HG02642 (cell line): ENCODE results near the gene ARL3.
A peak's percentile ranks its signal among the peaks of the same experiment; 100 is the strongest.

ENCODE experiments used
- ATAC-seq: cut with Tn5 transposase; IDR thresholded peaks from one replicate; pipeline ENCODE4 v1.9.1; 2021; ENCODE audit warnings: mild to moderate bottlenecking; ENCODE audit not compliant: unreplicated experiment, poor library complexity

ARL3 gene

DNA sequence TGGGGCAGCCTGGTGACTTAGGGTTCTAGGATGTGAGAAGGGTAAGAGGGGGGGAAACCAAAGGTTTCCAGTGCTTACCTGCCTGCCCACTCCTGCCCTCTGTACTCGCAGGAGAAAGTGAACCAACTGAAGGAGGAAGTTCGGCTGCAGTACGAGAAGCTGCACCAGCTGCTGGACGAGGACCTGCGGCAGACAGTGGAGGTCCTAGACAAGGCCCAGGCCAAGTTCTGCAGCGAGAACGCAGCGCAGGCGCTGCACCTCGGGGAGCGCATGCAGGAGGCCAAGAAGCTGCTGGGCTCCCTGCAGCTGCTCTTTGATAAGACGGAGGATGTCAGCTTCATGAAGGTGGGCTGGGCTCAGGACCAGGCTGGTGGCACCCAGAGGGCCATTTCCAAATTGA, 59.2 kb downstream of the ARL3 start:
- ATAC-seq: no peak

DNA sequence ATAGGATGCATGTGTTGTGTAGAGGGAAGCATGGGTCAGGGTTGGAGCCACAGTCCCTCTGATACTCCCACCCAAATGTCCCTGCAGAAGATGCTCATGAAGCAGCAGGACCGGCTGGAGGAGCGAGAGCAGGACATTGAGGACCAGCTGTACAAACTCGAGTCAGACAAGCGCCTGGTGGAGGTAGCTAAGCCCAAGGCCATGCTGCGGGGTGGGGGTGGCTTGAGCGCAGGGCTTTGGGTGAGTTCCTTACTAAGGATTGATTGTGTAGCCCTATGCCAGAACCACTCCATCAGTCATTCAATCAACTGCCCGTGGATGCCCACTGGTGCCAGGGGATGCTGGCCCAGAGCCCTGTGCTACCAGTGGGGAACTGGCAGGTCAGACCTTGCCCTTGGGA, 59.6 kb downstream of the ARL3 start:
- no peak for ATAC-seq

DNA sequence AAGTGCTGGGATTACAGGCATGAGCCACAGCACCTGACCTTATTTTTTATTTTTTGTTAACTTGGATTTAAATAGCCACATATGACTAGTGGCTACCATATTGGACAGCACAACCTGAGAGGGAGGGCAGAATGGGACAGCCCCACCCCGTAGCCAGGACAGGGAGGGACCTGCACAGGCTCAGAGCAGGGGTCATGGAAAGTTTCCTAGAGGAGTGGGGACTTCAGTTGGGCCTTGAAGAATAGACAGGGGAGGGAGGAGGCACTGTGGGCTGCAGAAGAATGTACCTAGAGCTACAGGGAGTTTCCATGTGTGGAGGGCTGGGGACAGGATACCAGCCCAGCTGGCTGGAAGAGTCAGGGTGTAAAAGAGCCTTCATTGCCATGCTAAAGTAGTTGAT, 61.1 kb downstream of the ARL3 start:
- ATAC-seq: no peak

DNA sequence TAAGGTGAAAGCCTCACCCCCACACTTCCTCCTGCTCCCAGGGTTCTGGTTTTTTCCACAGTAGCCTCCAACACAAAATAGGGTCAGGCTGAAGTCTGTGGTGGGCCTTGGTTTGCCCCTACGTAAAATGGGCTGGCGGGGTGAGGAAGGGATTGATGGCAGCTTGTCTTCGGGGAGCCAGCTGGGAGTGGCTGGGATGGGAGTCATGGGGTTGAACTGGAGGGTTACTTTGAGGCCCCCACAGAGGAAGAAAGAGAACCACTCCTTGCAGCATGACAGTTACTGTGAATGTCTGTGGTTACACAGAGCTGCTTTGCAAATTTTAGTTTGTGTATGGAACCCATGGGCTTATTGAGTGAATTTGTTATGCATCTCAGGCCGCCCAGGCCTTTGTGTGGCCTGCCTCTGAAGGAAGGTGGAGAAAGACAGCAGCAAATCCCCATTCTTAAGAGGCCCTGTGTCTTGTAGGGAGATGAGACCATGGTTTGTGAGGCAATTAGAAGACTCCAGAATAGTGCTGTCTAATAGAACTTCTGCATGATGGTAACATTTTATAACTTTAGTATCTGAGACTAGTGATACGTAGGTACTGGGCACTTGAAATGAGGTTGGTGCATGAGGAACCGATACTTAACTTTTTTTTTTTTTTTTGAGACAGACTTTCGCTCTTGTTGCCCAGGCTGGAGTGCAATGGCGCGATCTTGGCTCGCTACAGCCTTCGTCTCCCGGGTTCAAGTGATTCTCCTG, 61.9 kb downstream of the ARL3 start:
- ATAC-seq: peak; percentile 37

DNA sequence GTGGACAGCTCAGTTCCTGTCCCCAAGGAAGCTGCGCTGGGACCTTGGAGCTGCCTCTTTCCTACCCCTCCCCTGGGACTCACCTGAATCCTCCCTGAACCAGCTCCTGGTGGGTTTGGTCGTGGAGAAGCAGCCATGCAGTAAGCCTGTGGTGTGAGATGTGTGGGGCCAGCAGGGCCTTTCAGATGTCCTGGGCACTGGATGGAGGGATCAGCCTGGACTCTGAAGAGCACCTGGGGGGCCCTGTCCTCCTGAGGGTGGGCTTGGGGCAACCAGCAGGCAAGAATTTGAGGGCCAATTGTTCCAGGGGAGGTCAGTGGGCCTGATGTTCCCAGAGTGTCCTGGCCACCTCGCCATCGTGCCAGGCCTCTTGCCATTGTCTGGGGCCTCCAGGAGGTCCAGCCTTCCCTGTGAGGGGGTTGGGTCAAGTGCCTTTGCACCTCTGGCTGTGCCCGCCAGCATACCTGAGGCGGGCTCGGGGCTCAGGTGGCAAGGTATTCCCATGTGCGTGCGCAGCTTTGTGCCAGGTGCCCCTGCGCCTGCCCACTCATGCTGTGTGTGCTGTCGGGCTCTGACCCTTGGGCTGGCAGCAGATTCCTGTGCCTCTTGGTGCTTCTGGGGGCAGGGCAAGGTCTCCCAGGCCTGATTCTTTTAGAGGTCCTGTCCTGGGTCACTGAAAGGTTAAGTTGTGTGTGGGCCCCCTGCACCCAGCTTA, 62.6 kb downstream of the ARL3 start:
- ATAC-seq: no peak

- no peak for ATAC-seq
Measured at GRCh38 chr10:102650655-102651454, 63.3 kb downstream of the ARL3 start.

DNA sequence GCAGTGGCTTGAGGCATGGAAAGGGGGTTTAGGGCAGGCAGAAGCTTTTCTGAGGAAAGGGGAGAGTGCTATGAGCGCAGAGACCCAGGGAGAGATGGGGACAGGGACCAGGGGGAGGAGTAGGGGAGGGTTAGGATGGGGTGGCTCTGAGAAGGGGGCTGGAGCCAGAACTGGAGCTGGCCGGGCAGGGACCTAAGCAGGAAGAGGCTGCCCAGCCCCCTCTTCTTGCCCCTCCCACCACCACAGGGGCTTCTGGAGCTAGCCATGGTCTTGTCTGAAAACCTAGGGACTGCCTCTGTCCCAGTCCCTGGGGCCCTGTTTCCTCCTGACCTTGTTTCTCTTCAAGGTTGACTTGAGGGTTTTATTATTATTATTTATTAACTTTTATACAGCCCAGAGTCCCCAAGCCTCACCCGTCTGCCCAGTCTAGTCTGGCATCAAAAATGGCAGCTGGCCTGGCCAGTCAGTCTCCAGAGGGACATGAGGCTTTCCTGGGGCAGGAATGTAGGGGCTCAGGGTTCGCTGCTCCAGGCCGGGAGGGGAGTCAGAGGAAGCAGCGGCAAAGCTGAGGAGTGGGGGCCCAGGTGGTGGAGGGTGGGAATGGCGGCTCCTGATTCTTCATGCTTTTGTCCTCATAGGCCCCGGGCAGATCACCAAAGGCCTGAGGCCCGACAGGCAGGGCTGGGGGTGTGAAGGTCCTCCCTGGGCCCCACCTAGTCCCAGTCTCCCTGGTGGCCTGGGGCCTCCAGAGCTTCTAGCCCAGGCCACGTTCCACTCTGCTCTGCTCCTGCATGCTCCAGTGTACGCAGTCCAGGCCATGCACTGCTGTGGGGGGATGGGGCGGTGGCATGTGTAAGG, 64.2 kb downstream of the ARL3 start:
- ATAC-seq: no peak

GRCh38 chr10:102648889-102649796, 65.1 kb downstream of the ARL3 start:
- no peak for ATAC-seq

- ATAC-seq: no peak
Measured at GRCh38 chr10:102648269-102648888, 65.8 kb downstream of the ARL3 start.

DNA sequence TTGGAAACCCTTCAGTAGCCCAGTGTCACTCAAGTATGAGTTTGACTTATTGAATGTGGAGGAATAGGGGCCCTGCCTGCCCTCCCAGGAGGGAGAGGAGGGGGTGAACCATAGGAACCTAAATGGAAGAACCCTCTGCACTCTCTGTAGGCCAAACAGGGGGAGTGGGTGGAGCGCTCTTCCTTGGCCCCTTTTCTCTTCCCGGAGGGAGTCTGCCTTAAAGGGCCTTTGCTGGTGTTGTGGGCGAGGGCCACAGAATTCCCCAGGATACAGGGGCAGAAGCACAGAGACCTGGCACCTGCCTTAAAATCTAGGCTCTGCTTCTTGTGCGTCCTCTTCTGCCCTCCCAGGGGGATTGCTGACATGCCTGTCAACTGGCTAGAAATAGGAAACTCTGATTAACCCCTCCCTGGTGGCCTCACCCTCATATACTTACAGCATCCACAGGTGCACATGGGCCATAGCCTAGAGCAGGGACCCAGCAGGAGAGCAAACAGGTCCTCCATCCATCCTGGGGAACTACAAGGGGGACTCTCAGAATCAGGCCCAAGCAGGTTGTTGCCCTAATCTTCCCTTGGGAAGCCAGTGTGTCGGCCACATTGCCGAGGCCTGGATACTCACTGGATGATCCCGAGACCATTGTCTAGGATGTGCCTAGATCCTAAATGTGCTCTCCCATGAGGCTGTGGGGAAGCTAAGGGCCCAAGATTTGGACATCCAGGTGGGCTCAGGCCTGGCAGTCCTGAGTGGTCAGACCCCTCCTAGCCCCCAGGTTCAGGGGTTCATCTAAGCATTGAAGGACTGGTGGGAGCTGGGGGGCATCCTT, 66.5 kb downstream of the ARL3 start:
- no peak for ATAC-seq

- ATAC-seq: no peak
Measured at GRCh38 chr10:102646610-102647442, 67.4 kb downstream of the ARL3 start.

DNA sequence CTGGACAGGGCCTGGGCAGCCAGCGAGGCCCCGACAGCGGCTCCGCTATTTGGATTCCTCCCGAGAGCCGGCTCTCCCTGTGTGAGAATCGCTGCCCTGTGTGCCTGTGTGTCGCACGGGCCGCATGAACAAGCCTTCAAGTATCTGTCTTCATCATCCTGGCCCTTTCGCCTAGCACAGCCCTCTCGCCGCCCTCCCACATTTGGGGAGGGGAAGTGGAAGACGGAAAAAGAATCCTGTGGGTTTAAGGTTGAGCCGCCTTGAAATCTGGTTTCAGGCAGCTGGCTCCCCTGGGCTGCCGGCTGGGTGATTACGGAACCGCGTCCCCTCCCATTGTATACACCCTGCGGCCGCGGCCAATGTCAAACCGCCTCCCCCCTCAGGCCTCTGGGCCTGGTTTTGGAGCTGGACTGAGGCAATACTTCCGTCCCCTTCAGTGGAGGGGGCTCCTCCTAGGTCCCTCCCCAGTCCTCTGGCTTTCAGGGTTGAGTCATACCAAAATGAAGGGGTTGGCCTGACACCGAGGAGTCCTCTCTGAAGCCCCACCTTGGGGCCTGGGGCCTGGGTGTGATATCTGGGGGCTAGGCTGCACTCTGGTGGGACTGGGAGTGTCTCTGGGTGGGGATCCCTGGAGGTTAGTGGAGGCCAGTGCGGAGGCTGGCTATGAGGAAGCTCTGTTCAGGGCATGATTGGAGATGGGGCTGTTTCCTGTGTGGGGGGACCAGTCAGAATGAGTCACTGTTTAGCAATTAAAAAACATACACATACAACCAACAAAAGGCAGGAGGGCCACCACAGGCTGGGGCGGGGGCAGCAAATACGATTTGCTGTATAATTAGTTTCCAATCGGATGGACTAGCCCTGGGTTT, 68.2 kb downstream of the ARL3 start:
- ATAC-seq: peak; percentile 30

DNA sequence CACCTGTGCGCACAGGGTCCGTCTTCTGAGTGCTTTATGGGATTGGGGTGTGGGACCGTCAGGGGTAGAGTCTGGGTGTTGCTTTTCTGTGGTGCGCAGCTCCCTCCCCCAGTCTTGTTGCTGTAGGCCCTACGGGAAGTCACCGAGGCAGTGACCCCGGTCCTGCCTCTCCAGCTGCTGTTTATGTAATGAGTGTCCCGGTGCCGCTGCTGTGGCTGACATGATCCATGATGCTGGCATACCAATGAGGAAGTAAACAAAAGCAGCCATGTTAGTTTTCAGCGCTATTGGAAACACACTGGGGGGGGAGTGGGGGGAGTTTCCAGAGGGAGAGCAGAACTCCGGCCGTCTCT, 68.8 kb downstream of the ARL3 start:
- ATAC-seq: no peak

- peak; percentile 19 for ATAC-seq
Measured at GRCh38 chr10:102644646-102645387, 69.4 kb downstream of the ARL3 start.

DNA sequence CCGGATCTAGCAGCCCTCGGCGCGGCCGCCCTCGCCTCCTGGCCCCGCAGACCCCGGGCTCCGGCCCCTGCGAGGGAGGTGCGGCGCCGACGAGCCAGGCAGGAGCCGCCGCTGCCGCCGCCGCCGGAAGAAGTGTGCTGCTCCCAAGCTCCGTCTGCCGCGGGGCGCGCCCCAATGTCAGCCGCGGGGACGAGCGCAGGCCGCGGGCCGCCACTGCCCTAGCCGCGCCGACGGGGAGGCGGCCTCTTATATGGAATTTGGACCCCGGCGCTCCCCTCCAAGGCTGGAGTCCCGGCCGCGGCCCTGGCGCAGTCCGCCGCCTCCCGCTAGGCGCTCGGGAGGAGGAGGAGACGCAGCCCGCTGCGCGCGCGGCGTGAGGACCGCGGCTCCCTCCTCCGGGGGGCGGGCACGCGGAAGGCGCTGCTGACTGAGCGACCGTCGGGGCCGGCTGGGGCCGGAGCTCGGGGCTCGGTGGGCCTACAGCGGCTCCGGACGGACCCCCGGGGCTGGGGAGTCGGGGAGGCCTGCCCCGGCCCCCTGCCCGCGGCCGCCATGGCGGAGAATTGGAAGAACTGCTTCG, 70.0 kb downstream of the ARL3 start, which contains the start of gene TRIM8:
Gene TRIM8, plus strand, starts transcription at position 414 of the 580 bp plus-strand sequence. Its CDS starts 139 bp downstream, at position 553.
- no peak for ATAC-seq
